ENCODE data around the gene ADAM12.

The ADAM12 gene

DNA sequence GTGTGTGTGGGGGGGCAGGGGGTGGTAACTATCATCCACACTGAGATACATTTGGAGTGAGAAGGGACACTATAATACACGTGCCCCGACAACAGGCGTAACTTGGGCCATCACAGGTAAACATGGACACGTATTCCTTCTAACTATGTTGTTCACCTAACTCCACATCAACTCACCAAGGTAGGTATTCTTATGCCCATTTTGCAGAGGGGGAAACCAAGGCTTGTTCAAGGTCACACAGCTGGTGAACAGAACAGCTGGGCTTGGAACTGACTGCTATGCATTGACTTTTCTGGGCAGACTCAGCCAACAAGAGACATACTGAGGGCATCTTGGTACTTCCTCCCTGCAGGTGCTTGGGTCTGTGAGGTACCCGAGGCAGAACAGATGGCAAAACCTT, 170.1 kb downstream of the ADAM12 start:
- Histone ChIP-seq H3K4me3 (ENCODE audit: low read depth in 1 of 2, low read length in 2 of 2) (no peak overlapping the region), H3K4me2 (ENCODE audit: insufficient read depth, low read length) (no peak overlapping the region), H3K27me3 (ENCODE audit: insufficient read depth, low read length, poor library complexity) (no peaks in the 10 kb centered on the region), H3K9me3 (ENCODE audit: insufficient read depth, low read length, severe bottlenecking) (no peaks in the 10 kb centered on the region), H3K4me1 (ENCODE audit: insufficient read depth, low read length) (no peaks in the 10 kb centered on the region), H3K36me3 (ENCODE audit: insufficient read depth, low read length) (no peaks in the 10 kb centered on the region), H3K9ac (ENCODE audit: low read depth, low read length) (no peak overlapping the region), H2AFZ (ENCODE audit: low read depth, low read length) (no peak overlapping the region), H3K79me2 (ENCODE audit: insufficient read depth, low read length) (no peaks in the 10 kb centered on the region), H3K27ac (ENCODE audit: low read length) (no peak overlapping the region), H4K20me1 (ENCODE audit: insufficient read depth, low read length) (no peaks in the 10 kb centered on the region)
- no peak for ATAC-seq (ENCODE audit: insufficient read depth, low read depth)
- no peak for DNase-seq
- TF ChIP-seq EZH2 (IDR thresholded peaks at IDR 0.05; ENCODE audit: borderline replicate concordance, low read depth, low read length, severe bottlenecking): no peak
- TF ChIP-seq, protein P1, sequence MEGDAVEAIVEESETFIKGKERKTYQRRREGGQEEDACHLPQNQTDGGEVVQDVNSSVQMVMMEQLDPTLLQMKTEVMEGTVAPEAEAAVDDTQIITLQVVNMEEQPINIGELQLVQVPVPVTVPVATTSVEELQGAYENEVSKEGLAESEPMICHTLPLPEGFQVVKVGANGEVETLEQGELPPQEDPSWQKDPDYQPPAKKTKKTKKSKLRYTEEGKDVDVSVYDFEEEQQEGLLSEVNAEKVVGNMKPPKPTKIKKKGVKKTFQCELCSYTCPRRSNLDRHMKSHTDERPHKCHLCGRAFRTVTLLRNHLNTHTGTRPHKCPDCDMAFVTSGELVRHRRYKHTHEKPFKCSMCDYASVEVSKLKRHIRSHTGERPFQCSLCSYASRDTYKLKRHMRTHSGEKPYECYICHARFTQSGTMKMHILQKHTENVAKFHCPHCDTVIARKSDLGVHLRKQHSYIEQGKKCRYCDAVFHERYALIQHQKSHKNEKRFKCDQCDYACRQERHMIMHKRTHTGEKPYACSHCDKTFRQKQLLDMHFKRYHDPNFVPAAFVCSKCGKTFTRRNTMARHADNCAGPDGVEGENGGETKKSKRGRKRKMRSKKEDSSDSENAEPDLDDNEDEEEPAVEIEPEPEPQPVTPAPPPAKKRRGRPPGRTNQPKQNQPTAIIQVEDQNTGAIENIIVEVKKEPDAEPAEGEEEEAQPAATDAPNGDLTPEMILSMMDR (IDR thresholded peaks at IDR 0.05; ENCODE audit: borderline replicate concordance, extremely low read depth, low read length, poor library complexity, severe bottlenecking): no peak

DNA sequence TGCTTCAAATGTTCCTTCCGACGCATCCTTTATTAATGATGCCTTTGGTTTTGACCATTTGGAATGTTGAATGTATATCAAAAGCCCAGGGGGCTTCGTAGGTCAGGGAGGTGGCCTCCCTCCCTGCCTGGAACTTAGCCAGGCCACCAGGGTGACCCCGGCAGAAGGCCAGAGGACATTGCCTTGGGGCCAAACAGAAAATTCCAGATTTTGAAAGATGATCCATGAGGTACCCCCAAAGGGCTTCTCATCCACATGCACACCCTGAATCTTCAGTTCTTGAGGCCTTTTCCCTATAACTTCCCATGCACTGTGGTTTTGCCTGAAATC, 171.7 kb downstream of the ADAM12 start:
- ATAC-seq (ENCODE audit: insufficient read depth, low read depth): no peak
- H4K20me1 ChIP-seq (ENCODE audit: insufficient read depth, low read length): no peaks in the 10 kb centered on the region
- no peak overlapping the region for H3K27ac ChIP-seq (ENCODE audit: low read length)
- H3K36me3 ChIP-seq (ENCODE audit: insufficient read depth, low read length): no peaks in the 10 kb centered on the region
- no peak overlapping the region for H3K4me2 ChIP-seq (ENCODE audit: insufficient read depth, low read length)
- no peak overlapping the region for H3K9ac ChIP-seq (ENCODE audit: low read depth, low read length)
- no peaks in the 10 kb centered on the region for H3K9me3 ChIP-seq (ENCODE audit: insufficient read depth, low read length, severe bottlenecking)
- no peaks in the 10 kb centered on the region for H3K4me1 ChIP-seq (ENCODE audit: insufficient read depth, low read length)
- no peak overlapping the region for H3K4me3 ChIP-seq (ENCODE audit: low read depth in 1 of 2, low read length in 2 of 2)
- no peaks in the 10 kb centered on the region for H3K79me2 ChIP-seq (ENCODE audit: insufficient read depth, low read length)
- no peaks in the 10 kb centered on the region for H3K27me3 ChIP-seq (ENCODE audit: insufficient read depth, low read length, poor library complexity)
- no peak for DNase-seq
- TF ChIP-seq, protein P1 (IDR thresholded peaks at IDR 0.05; ENCODE audit: borderline replicate concordance, extremely low read depth, low read length, poor library complexity, severe bottlenecking): no peak
- no peak for TF ChIP-seq EZH2 (IDR thresholded peaks at IDR 0.05; ENCODE audit: borderline replicate concordance, low read depth, low read length, severe bottlenecking)
- H2AFZ ChIP-seq (ENCODE audit: low read depth, low read length): no peak overlapping the region

DNA sequence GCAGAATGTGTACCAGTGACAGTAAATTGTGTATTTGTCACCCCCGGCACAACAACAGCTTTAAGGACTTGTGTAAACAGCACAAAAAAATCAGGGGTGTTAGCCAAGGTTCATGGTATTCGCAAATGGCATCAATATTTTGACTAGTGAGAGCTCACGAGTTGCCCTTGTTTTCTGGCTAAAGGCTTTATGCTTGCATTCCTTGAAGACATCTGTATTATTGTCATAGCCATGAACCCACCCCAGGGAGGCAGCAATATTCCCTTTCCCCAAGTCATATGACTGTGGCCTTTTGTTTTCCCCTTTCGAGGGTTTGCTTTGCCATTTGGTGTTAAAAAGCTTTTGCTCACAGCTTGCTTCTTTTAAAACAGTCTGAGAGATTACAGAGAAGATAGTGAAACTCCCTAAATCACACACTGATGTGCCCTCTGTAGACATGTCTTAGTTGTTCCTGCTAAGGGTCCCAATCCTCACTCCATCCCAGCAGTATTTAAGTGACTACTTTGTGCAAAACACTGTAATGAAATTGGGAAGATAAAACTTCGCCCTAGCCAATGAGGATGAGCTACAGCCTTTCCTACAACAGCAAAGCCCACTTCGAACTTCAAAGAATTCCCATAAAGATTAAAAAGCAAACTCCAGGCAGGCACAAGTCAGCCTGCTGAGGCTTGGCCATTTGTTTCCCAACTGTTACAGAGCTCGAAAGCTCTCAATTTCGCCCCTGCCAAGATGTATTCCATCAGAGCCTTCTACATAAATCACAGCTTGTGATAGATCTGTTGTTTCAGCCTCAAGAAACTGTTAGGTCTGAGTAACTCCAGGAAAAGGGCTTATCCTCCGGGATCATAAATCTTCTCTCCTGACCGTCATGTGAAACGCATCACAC, 172.3 kb downstream of the ADAM12 start:
- ATAC-seq (ENCODE audit: insufficient read depth, low read depth) (no peak), DNase-seq (no peak)
- Histone ChIP-seq H3K79me2 (ENCODE audit: insufficient read depth, low read length) (no peaks in the 10 kb centered on the region), H3K4me1 (ENCODE audit: insufficient read depth, low read length) (no peaks in the 10 kb centered on the region), H3K9ac (ENCODE audit: low read depth, low read length) (no peak overlapping the region), H3K9me3 (ENCODE audit: insufficient read depth, low read length, severe bottlenecking) (no peaks in the 10 kb centered on the region), H3K4me2 (ENCODE audit: insufficient read depth, low read length) (no peak overlapping the region), H2AFZ (ENCODE audit: low read depth, low read length) (no peak overlapping the region), H3K36me3 (ENCODE audit: insufficient read depth, low read length) (no peaks in the 10 kb centered on the region), H3K27ac (ENCODE audit: low read length) (no peak overlapping the region), H4K20me1 (ENCODE audit: insufficient read depth, low read length) (no peaks in the 10 kb centered on the region), H3K27me3 (ENCODE audit: insufficient read depth, low read length, poor library complexity) (no peaks in the 10 kb centered on the region), H3K4me3 (ENCODE audit: low read depth in 1 of 2, low read length in 2 of 2) (no peak overlapping the region)
- TF ChIP-seq, protein P1 (IDR thresholded peaks at IDR 0.05; ENCODE audit: borderline replicate concordance, extremely low read depth, low read length, poor library complexity, severe bottlenecking): no peak
- no peak for TF ChIP-seq EZH2 (IDR thresholded peaks at IDR 0.05; ENCODE audit: borderline replicate concordance, low read depth, low read length, severe bottlenecking)
